ENCODE measurements around the gene PPP4R3C. TPM values are rescaled to one million over a fixed set of nuclear protein-coding genes. Genes with fewer than 3 reads are reported as not detected.

The PPP4R3C gene
- total and polyA plus RNA-seq, 2 donors (not counting 1 experiment from before 2014, with no cell fraction given), result not detected

GRCh38 chrX:27435031-27435430, 28.1 kb downstream of the PPP4R3C start:
- H3K27ac ChIP-seq (ENCODE audit: low read length in 2 of 2), result no peak overlapping the region
- ChIA-PET CTCF (no interaction called here), POLR2A (no interaction called here)
- TF ChIP-seq CTCF (IDR thresholded peaks at IDR 0.05) (no peak), EZH2 (IDR thresholded peaks at IDR 0.05; ENCODE audit: borderline replicate concordance, insufficient read depth, low read depth, low read length, poor library complexity, severe bottlenecking) (no peak)
- H3K4me3 Mint-ChIP-seq, result no peak overlapping the region
- H2AFZ ChIP-seq (ENCODE audit: insufficient read depth, low read depth, low read length, poor library complexity, severe bottlenecking), result no peak overlapping the region
- H3K9me3 Mint-ChIP-seq (ENCODE audit: insufficient read depth), result no peaks in the 10 kb centered on the region
- no peaks in the 10 kb centered on the region for H4K20me1 ChIP-seq (ENCODE audit: control insufficient read depth, insufficient read depth, low read length, poor library complexity, severe bottlenecking)
- H3K36me3 ChIP-seq (replicated peaks in 1 of 2; ENCODE audit: control extremely low read depth in 1 of 2, control insufficient read depth in 1 of 2, extremely low read depth in 1 of 2, insufficient read depth in 2 of 2, low read length in 1 of 2), result no peaks in the 10 kb centered on the region
- no peak overlapping the region for H3K4me2 ChIP-seq (replicated peaks; ENCODE audit: low read depth, low read length, poor library complexity, severe bottlenecking)
- no peaks in the 10 kb centered on the region for H3K4me1 ChIP-seq (ENCODE audit: control insufficient read depth in 2 of 2, insufficient read depth in 2 of 2, low read length in 2 of 2)
- no peaks in the 10 kb centered on the region for H3K9me3 ChIP-seq (ENCODE audit: control extremely low read depth in 1 of 3, control insufficient read depth in 2 of 3, insufficient read depth in 1 of 3, low read length in 2 of 3)
- H3K4me3 ChIP-seq (ENCODE audit: control extremely low read depth in 1 of 5, extremely low read depth in 1 of 5, insufficient read depth in 1 of 5, low read depth in 2 of 5, low read length in 4 of 5), result no peak overlapping the region
- H3K9ac ChIP-seq (ENCODE audit: low read length), result no peak overlapping the region
- no peaks in the 10 kb centered on the region for H3K27me3 Mint-ChIP-seq
- no peaks in the 10 kb centered on the region for H3K79me2 ChIP-seq (ENCODE audit: control insufficient read depth, insufficient read depth, low read length)
- H3K27ac Mint-ChIP-seq, result no peak overlapping the region
- ATAC-seq (ENCODE audit: low read depth) (no peak), DNase-seq (no peak)
- intact Hi-C loops (cut with micrococcal nuclease), result no loop called here
- no peaks in the 10 kb centered on the region for H3K27me3 ChIP-seq (replicated peaks in 1 of 4; ENCODE audit: control extremely low read depth in 1 of 4, control insufficient read depth in 3 of 4, insufficient read depth in 4 of 4, low read length in 3 of 4)
- H3K4me1 Mint-ChIP-seq, result no peaks in the 10 kb centered on the region

Other genes with a start within 250 kb of the PPP4R3C start
- not detected in 2 replicates for gene DCAF8L2, start 127.0 kb upstream of the PPP4R3C start, total RNA-seq
- gene DCAF8L2, start 127.0 kb upstream of the PPP4R3C start, polyA plus RNA-seq, result not detected in 2 replicates

Measured in B cell (primary cell).